Measurements from ENCODE around the gene PRKG1.

- TF ChIP-seq REST (IDR thresholded peaks at IDR 0.05; ENCODE audit: unreplicated experiment): no peak
- TF ChIP-seq CTCF (conservative IDR thresholded peaks at IDR 0.05; ENCODE audit: low read depth in 2 of 2): no peak
- TF ChIP-seq EZH2 (IDR thresholded peaks at IDR 0.05; ENCODE audit: low read depth, unreplicated experiment): no peak
- no peak for TF ChIP-seq EZH2phosphoT487 (IDR thresholded peaks at IDR 0.05; ENCODE audit: unreplicated experiment)
- no peak for TF ChIP-seq ZNF114 (CRISPR knock-in tag; IDR thresholded peaks at IDR 0.05)
- no peak for TF ChIP-seq POLR2AphosphoS5 (IDR thresholded peaks at IDR 0.05; ENCODE audit: low read depth)
These were observed 787.9 kb downstream of the PRKG1 start for GRCh38 chr10:51862149-51862548.

All from GM23338 (cell line).